ENCODE results near the gene CHL1.

Gene CHL1

DNA sequence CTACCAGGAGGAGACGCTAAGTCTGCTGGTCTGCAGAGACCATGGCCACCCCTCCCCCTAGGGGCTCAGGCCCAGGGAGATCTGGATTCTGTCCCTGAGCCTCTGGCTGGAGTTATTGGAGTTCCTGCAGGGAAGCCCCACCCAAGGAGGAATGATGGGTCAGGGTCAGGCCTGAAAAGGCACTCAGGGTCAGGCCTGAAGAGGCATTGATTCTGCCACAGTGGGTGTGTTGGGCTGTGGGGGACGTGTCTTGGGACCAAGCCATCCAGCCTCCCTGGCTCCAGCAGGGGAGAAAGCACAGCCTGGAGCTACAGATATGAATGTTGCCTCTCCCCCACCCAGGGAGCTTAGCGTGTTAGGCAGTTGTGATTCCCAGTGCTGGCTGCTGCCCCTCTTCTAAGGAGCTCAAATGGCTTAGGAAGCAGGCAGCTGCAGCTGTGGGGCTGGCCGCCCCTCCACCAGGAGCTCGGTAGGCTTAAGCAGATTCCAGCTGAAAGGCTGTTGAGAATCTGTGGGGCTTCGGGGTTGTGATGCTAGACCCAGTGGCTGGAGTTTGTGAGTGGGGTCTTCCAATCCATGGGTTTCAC lies 176.7 kb downstream of the CHL1 start:
- ATAC-seq (no peak), DNase-seq (no peak)
- no peak overlapping the region for H3K4me3 Mint-ChIP-seq
- peaks cover 16 to 30% of the 10 kb centered on the region in 2 donors for H3K9me3 Mint-ChIP-seq
- H3K4me1 Mint-ChIP-seq = no peaks in the 10 kb centered on the region
- peaks cover under 1% of the 10 kb centered on the region for H3K27me3 Mint-ChIP-seq
- no peak overlapping the region for H3K27ac Mint-ChIP-seq

DNA sequence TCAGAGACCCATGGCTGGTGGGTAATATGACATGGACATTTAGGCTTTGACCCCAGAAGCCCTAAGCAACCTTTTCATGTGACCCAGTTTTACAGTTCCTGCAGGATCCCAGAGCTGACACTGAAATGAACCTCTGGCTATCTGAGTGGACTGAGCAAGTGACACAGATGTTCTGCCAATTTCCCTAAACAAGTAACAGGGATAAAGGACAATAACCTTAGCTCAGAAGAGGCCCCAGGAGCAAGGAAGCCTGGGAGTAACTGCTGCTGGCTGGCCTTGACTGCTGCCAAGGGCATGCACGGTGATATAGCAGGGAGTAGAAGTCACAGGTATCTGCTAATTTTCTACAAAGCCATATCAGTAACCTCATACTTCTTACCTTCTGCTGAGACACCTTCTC lies 177.9 kb downstream of the CHL1 start:
- H3K27me3 Mint-ChIP-seq = peaks cover 7% of the 10 kb centered on the region
- peaks cover 10 to 21% of the 10 kb centered on the region in 2 donors for H3K9me3 Mint-ChIP-seq
- no peak for ATAC-seq
- no peak for DNase-seq
- no peak overlapping the region for H3K4me3 Mint-ChIP-seq
- no peaks in the 10 kb centered on the region for H3K4me1 Mint-ChIP-seq
- no peak overlapping the region for H3K27ac Mint-ChIP-seq

DNA sequence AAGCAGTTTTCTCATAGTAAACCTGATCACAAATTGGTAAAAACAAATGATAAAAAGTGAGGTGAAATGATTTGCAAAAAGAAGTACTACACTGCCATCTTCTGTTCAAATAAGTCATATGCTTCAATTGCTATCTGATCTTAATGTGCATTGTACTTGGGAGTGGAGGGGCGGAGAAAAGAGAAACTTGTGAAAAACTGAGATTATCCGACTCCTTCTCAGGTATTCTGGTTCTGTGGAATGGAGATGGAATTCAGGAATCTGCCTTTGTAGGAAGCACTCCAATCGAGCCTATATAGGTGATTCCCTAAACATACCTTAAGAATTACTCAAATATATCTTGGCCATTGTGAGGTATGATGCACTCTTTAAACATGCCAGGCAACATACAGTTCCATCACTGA lies 180.6 kb downstream of the CHL1 start:
- H3K9me3 Mint-ChIP-seq = peaks cover 0 to 9% of the 10 kb centered on the region in 2 donors
- DNase-seq = no peak
- H3K27ac Mint-ChIP-seq = no peak overlapping the region
- no peak overlapping the region for H3K4me3 Mint-ChIP-seq
- ATAC-seq = no peak
- H3K4me1 Mint-ChIP-seq = no peaks in the 10 kb centered on the region
- peaks cover 7% of the 10 kb centered on the region for H3K27me3 Mint-ChIP-seq

DNA sequence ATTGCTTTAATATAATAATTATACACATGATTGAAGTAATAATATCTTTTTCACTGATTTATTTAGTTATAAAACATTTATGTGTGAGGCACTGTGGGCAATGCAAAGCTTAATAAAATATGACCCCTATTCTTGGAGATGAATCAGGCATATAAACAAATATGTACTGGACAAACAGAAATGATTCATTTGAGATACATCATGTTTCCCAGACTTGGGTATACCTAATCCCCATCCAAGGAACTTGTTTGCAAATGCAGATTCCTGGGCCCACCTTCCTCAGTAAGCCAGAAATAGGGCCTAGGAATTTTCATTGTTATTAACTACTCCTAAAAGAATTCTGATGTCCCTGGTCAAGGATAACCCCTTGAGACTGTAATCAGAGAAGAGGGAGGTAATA lies 184.2 kb downstream of the CHL1 start:
- H3K27ac Mint-ChIP-seq = no peak overlapping the region
- H3K27me3 Mint-ChIP-seq = peaks cover 7% of the 10 kb centered on the region
- DNase-seq (no peak), ATAC-seq (no peak)
- H3K4me1 Mint-ChIP-seq = no peaks in the 10 kb centered on the region
- no peaks in the 10 kb centered on the region for H3K9me3 Mint-ChIP-seq
- H3K4me3 Mint-ChIP-seq = no peak overlapping the region

DNA sequence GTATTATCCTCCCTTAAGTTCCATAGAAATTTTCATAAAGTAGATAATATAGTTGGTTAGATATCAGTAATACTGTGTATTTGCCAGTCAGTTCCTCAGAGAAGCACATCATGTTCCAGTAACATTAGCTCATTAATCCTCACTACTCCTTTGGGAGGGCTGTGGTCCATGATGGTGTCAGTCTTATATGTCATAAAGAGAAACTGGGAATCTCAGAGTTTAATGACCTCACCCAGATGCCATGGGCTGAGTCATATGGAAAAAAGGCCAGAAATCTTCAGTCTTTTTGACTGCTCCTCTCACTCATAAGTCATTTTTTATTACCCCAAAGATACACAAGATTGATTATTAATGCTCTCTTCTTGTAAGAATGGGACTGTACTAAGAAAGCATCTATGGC lies 188.6 kb downstream of the CHL1 start:
- Mint-ChIP-seq H3K9me3 (no peaks in the 10 kb centered on the region), H3K27me3 (no peaks in the 10 kb centered on the region), H3K27ac (no peak overlapping the region), H3K4me1 (no peaks in the 10 kb centered on the region), H3K4me3 (no peak overlapping the region)
- no peak for ATAC-seq
- DNase-seq = no peak

DNA sequence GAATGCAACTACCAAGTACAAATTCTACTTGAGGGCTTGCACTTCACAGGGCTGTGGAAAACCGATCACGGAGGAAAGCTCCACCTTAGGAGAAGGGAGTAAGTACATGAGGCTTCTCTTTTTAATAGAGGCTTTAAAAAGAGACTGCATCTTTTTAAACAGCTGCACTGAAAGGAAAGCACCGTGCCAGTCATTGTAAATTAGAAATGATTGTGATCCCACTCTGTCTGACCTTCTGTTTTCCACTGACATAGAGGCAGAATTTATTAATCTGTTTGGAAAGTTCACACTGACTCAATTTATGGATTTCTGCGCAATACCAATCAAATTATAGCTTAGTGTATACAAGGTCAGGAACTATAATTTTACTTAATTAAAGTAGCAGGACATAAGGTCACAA lies 198.2 kb downstream of the CHL1 start:
- H3K27ac Mint-ChIP-seq = no peak overlapping the region
- no peaks in the 10 kb centered on the region for H3K4me1 Mint-ChIP-seq
- ATAC-seq = no peak

DNA sequence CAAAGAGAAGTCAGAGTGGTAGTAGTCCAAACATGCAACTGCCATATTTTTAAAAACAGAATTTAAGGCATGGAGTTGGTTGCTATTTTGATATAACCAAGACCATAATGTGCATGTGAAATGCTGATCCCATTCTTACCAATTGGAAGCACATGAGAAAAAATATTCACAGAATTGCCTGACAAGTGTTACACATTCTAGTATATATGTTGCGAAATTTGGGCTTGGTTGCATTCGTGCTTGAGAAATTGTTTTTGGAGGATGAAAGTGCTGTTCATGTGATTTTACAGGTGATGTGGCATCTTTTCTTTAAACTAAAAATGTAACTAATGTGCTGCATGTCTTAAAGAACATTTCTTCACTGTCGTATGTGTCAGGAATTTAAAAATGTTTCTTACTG lies 199.7 kb downstream of the CHL1 start:
- Mint-ChIP-seq H3K27me3 (no peaks in the 10 kb centered on the region), H3K9me3 (peaks cover 0 to 3% of the 10 kb centered on the region in 2 donors), H3K4me3 (no peak overlapping the region), H3K27ac (no peak overlapping the region), H3K4me1 (no peaks in the 10 kb centered on the region)
- DNase-seq (no peak), ATAC-seq (no peak)

More for the DNA sequence above, 198.2 kb downstream of the CHL1 start:
- H3K9me3 Mint-ChIP-seq = peaks cover 0 to 3% of the 10 kb centered on the region in 2 donors
- no peak for DNase-seq
- no peaks in the 10 kb centered on the region for H3K27me3 Mint-ChIP-seq
- no peak overlapping the region for H3K4me3 Mint-ChIP-seq

DNA sequence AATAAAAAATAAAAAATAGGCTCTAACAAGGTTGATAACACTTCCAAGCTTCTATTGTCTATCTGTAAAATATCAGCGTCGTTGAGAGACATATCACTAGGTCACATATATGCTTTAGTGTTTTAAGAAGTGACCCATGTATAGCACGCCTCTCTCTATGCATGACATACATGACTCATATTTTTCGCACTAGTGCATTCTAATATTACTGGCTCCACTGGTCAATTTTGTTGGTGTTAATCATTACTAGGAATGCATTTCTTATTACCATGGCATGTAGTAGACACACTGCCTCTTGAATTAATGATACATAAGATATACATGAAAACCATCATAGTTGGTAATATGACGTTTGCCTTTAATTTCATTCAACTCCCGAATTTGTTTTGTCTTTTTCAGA lies 203.1 kb downstream of the CHL1 start:
- Mint-ChIP-seq H3K9me3 (no peaks in the 10 kb centered on the region), H3K27ac (no peak overlapping the region), H3K4me1 (no peaks in the 10 kb centered on the region), H3K4me3 (no peak overlapping the region), H3K27me3 (no peaks in the 10 kb centered on the region)
- no peak for DNase-seq
- no peak for ATAC-seq

DNA sequence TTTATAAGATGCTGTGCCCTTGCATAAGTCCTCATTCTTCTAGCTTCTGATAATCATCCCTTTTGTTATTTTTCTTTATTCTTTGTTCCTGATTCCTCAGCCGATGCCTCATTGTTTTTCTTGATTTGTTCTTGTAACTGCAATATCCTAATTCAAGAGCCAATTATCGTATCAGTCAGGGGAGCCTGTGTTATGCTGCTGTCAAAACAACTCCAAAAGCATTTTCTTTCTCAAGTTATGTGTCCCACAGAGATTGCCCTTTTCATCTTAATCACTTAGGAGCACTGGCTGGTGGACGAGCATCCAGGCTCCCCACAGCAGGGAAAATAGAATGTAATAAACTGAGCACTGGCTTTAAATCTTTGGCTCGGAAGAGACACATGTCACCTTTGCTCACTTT lies 207.3 kb downstream of the CHL1 start:
- ATAC-seq = no peak
- H3K27ac Mint-ChIP-seq = no peak overlapping the region
- no peaks in the 10 kb centered on the region for H3K9me3 Mint-ChIP-seq
- no peaks in the 10 kb centered on the region for H3K4me1 Mint-ChIP-seq
- no peak overlapping the region for H3K4me3 Mint-ChIP-seq
- H3K27me3 Mint-ChIP-seq = no peaks in the 10 kb centered on the region
- DNase-seq = no peak

DNA sequence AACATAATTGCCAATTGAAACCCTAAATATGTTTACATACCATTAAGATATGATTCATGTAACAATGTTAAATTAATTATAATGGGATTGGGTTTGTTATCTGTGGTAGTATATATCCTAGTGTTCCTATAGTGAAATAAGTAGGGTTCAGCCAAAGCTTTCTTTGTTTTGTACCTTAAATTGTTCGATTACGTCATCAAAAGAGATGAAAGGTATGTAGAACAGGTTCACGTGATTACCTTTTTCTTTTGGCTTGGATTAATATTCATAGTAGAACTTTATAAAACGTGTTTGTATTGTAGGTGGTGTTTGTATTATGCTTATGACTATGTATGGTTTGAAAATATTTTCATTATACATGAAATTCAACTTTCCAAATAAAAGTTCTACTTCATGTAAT lies 212.4 kb downstream of the CHL1 start:
- Mint-ChIP-seq H3K4me1 (no peaks in the 10 kb centered on the region), H3K4me3 (no peak overlapping the region), H3K27me3 (no peaks in the 10 kb centered on the region), H3K27ac (no peak overlapping the region), H3K9me3 (no peaks in the 10 kb centered on the region)
- ATAC-seq (no peak), DNase-seq (no peak)

DNA sequence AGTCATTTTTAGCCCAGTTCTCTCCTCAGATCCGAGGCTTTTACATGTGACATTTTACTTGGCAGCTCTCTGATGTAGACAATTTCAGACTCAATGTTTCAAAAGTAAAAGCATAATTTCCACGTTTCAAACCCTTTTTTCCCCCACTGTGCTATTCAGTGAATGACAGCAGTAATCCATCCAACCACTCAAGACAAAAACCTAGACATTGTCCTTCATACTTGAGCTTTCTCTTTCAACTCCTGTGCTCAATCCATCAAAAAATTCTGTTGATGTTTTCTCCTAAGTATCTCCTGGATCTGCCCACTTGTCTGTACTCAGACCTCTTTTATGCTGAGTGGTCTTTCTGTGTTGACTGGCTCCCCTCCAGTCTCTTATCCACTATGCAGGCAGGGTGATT lies 214.7 kb downstream of the CHL1 start:
- Mint-ChIP-seq H3K4me1 (no peaks in the 10 kb centered on the region), H3K9me3 (no peaks in the 10 kb centered on the region), H3K4me3 (no peak overlapping the region), H3K27me3 (no peaks in the 10 kb centered on the region), H3K27ac (no peak overlapping the region)
- no peak for DNase-seq
- no peak for ATAC-seq

DNA sequence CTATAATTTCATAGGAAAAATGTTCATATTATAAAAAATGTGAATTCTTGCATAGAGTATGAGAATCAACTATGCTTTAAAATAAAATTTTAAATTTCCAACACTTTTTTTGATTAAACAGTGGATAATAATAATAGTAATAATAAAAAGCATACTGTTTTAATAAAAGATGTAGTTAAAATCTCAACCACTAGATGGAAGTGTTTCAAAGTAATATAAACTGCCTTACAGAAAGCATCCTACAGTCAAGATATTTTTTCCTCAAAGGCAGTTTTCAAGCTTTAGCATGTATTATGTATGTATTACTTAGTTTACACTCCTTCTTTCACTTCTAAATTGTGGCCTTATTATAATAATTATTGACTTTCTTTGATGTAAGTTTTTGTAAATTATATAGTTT lies 217.5 kb downstream of the CHL1 start:
- Mint-ChIP-seq H3K4me3 (no peak overlapping the region), H3K27ac (no peak overlapping the region), H3K4me1 (no peaks in the 10 kb centered on the region), H3K9me3 (no peaks in the 10 kb centered on the region), H3K27me3 (no peaks in the 10 kb centered on the region)
- DNase-seq = no peak
- no peak for ATAC-seq

DNA sequence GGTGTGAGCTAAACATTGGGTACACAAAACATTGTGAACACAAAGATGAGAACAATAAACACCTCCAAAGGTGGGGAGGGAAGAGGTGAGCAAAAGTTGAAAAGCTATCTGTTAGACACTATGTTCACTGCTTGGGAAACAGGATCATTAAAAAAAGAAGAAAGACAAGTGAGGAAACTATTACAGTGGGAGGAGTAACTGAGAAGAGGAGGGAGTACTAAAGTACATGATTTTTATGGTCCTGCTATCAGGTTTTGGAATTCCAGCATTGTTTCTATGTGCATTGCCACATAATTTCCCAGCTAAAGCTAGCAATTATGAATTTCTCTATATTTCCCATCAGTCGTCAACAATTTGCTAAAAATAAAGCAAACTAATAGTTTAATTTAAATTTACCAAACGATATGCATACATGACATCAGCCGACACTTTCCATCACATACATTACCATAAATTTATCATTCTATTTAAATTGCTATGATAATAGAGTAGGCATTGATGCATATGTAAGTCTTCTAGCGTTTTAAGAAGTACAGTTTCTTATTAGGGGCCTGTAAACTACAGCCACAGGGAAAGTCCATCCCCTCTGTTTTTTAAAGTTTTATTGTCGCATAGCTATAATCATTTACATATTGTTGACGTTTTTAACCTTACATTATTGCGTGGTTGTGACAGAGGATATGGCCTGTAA lies 221.8 kb downstream of the CHL1 start:
- no peak for ATAC-seq
- Mint-ChIP-seq H3K4me3 (no peak overlapping the region), H3K27me3 (no peaks in the 10 kb centered on the region), H3K4me1 (no peaks in the 10 kb centered on the region), H3K27ac (no peak overlapping the region), H3K9me3 (no peaks in the 10 kb centered on the region)
- no peak for DNase-seq

DNA sequence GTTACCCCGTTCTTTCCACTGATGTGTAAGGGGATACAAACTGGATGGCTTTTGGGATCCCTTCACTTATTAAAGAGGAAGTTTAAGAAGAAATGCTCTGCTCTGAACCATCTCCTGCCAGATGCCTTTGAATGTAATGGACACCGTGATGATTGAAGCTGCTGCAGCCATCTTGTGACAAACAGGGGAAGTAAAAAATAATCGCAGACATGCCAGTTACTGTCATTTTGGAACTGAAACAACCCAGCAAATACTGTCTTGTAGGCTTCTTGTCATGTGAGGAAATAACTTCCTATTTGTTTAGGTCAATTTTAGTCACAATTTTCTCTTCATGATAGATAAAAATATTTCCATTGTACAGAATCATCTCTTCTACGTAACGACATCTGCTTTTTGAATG lies 224.0 kb downstream of the CHL1 start:
- Mint-ChIP-seq H3K4me3 (no peak overlapping the region), H3K27ac (no peak overlapping the region), H3K4me1 (no peaks in the 10 kb centered on the region), H3K9me3 (no peaks in the 10 kb centered on the region), H3K27me3 (no peaks in the 10 kb centered on the region)
- DNase-seq (no peak), ATAC-seq (no peak)

DNA sequence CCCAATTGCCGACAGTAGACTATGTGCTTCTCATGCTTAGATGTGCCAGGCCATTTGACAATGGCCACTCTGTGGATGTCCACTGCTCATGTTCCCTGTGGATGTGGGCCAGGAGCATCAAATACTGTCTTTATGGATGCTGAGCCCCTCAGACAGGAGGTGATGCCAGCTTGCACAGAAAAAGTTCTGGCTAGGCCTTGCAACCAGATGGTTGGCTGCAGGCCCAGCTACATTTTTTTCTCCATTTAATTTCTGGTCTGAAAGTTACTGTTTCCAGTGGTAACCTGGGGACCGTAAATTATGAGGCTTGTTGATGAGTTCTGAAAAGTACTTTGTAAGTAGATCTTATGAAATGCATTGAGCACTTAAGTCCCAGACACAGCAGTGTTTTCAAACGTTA lies 228.5 kb downstream of the CHL1 start:
- Mint-ChIP-seq H3K27ac (no peak overlapping the region), H3K4me1 (no peaks in the 10 kb centered on the region), H3K9me3 (no peaks in the 10 kb centered on the region), H3K27me3 (no peaks in the 10 kb centered on the region), H3K4me3 (no peak overlapping the region)
- DNase-seq (no peak), ATAC-seq (no peak)

DNA sequence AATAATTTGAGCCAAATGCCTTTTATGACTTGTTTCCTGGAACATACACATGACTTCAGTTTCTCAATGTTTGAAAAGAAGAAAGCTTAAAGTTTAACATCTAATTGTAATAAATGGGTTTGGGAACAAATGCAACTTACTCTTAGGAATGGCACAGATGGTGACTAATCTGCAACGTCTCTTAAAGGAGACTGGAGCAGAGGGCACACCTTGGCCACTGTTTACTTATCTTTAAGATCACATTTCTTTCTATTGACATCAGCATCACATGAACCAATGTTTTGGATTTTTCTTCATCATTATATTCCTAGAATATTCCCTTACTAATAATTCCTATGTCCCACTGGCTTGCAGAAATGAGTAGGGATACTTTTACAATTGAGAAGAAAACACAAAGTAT lies 229.5 kb downstream of the CHL1 start:
- DNase-seq = no peak

DNA sequence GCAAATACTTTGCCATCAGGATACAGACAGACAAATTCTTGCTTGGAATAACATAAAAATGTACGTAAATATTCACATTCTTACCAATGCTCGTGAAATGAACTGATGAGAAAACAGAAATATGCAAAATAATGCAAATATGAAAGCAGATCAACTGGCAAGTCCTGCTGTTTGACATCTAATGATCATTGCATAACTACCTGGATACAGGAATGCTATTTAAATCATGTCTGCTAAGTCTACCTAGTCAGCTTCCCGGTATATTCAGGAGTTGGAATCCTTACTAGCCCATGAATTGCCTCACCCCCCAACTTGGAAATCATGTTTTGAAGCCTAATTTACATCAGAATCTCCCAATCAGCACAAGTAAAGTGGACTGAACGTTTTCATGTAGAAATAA lies 230.6 kb downstream of the CHL1 start:
- H3K27me3 Mint-ChIP-seq = no peaks in the 10 kb centered on the region
- no peaks in the 10 kb centered on the region for H3K9me3 Mint-ChIP-seq
- no peak overlapping the region for H3K4me3 Mint-ChIP-seq
- H3K4me1 Mint-ChIP-seq = no peaks in the 10 kb centered on the region
- no peak for DNase-seq
- ATAC-seq = no peak
- no peak overlapping the region for H3K27ac Mint-ChIP-seq

More for the DNA sequence above, 229.5 kb downstream of the CHL1 start:
- H3K27me3 Mint-ChIP-seq = no peaks in the 10 kb centered on the region
- H3K27ac Mint-ChIP-seq = no peak overlapping the region
- no peaks in the 10 kb centered on the region for H3K4me1 Mint-ChIP-seq
- H3K9me3 Mint-ChIP-seq = no peaks in the 10 kb centered on the region
- H3K4me3 Mint-ChIP-seq = no peak overlapping the region
- no peak for ATAC-seq
